Measurements from ENCODE around the gene SLC9A9.

- TF ChIP-seq CTCF (optimal IDR thresholded peaks at IDR 0.05 in 1 of 3, IDR thresholded peaks at IDR 0.05 in 1 of 3, conservative IDR thresholded peaks at IDR 0.05 in 1 of 3; ENCODE audit: extremely low read depth in 1 of 3, insufficient read depth in 2 of 3, low read length in 3 of 3) (no peak), EZH2 (IDR thresholded peaks at IDR 0.05; ENCODE audit: low read length) (no peak)
Observed at GRCh38 chr3:143240886-143241285, 607.4 kb downstream of the SLC9A9 start.

Data from keratinocyte (primary cell).